ENCODE data around the gene TMEM248.
"Not testable (repeated sequence)": the region's sequence is repeated elsewhere in the genome, so short reads cannot be mapped to it uniquely, and the experiment has no call there.

TMEM248 gene

GRCh38 chr7:66958538-66959350, 37.7 kb downstream of the TMEM248 start:
- in situ Hi-C loops (cut with HindIII; ENCODE audit: low sequenced_read_pairs) = no loop called here
- no peak for TF ChIP-seq CTCF (IDR thresholded peaks at IDR 0.05; ENCODE audit: low read depth, low read length, missing control alignments)
- H3K4me3 ChIP-seq (ENCODE audit: low read depth, low read length) = no peak overlapping the region
- no peak for DNase-seq (ENCODE audit: low read depth)

- in situ Hi-C loops (cut with HindIII; ENCODE audit: low sequenced_read_pairs) = no loop called here
- TF ChIP-seq CTCF (IDR thresholded peaks at IDR 0.05; ENCODE audit: low read depth, low read length, missing control alignments) = no peak
Measured at GRCh38 chr7:66960192-66960591, 39.2 kb downstream of the TMEM248 start.

GRCh38 chr7:66961096-66961495, 40.1 kb downstream of the TMEM248 start:
- no peak for TF ChIP-seq CTCF (IDR thresholded peaks at IDR 0.05; ENCODE audit: low read depth, low read length, missing control alignments)
- in situ Hi-C loops (cut with HindIII; ENCODE audit: low sequenced_read_pairs) = no loop called here
- no peak for DNase-seq (ENCODE audit: low read depth)
- no peak overlapping the region for H3K4me3 ChIP-seq (ENCODE audit: low read depth, low read length)

More at GRCh38 chr7:66960192-66960591, 39.2 kb downstream of the TMEM248 start:
- DNase-seq (ENCODE audit: low read depth) = no peak
- H3K4me3 ChIP-seq (ENCODE audit: low read depth, low read length) = no peak overlapping the region

- no peak for TF ChIP-seq CTCF (IDR thresholded peaks at IDR 0.05; ENCODE audit: low read depth, low read length, missing control alignments)
Measured at GRCh38 chr7:66964411-66964810, 43.4 kb downstream of the TMEM248 start.

GRCh38 chr7:66967029-66967428, 46.0 kb downstream of the TMEM248 start:
- in situ Hi-C loops (cut with HindIII; ENCODE audit: low sequenced_read_pairs) = no loop called here
- TF ChIP-seq CTCF (IDR thresholded peaks at IDR 0.05; ENCODE audit: low read depth, low read length, missing control alignments) = no peak

More at GRCh38 chr7:66964411-66964810, 43.4 kb downstream of the TMEM248 start:
- H3K4me3 ChIP-seq (ENCODE audit: low read depth, low read length) = no peak overlapping the region
- in situ Hi-C loops (cut with HindIII; ENCODE audit: low sequenced_read_pairs) = no loop called here
- no peak for DNase-seq (ENCODE audit: low read depth)

GRCh38 chr7:66969001-66969400, 48.0 kb downstream of the TMEM248 start:
- DNase-seq (ENCODE audit: low read depth); H3K4me3 ChIP-seq (ENCODE audit: low read depth, low read length); in situ Hi-C loops (cut with HindIII; ENCODE audit: low sequenced_read_pairs): not testable (repeated sequence)

More at GRCh38 chr7:66967029-66967428, 46.0 kb downstream of the TMEM248 start:
- DNase-seq (ENCODE audit: low read depth) = no peak
- no peak overlapping the region for H3K4me3 ChIP-seq (ENCODE audit: low read depth, low read length)

- no peak for DNase-seq (ENCODE audit: low read depth)
- no peak for TF ChIP-seq CTCF (IDR thresholded peaks at IDR 0.05; ENCODE audit: low read depth, low read length, missing control alignments)
- H3K4me3 ChIP-seq (ENCODE audit: low read depth, low read length) = no peak overlapping the region
- in situ Hi-C loops (cut with HindIII; ENCODE audit: low sequenced_read_pairs) = no loop called here
Measured at GRCh38 chr7:66970310-66970709, 49.3 kb downstream of the TMEM248 start.
